K562 (cell line): ENCODE results near the gene SLC35G6. TPM values are rescaled to one million over a fixed set of nuclear protein-coding genes. Genes with fewer than 3 reads are reported as not detected.

Experiments
- ARID1B ChIP-seq: fragments of 450-650 bp; IDR thresholded peaks from 2 replicates; pipeline ENCODE4 v1.6.1; 2016; ENCODE audit warnings: antibody characterized with exemption, mild to moderate bottlenecking, inconsistent platforms
- ETV1 ChIP-seq: fragments of 450-650 bp; conservative IDR thresholded peaks from 2 replicates; pipeline ENCODE4 v1.6.1; 2016; ENCODE audit warnings: missing genetic modification characterization, control low read depth, low read depth, missing compliant biosample characterization
- FOXA1 ChIP-seq: fragments of 450-650 bp; IDR thresholded peaks from 2 replicates; pipeline ENCODE4 v1.6.1; 2016; ENCODE audit warnings: mild to moderate bottlenecking, borderline replicate concordance
- FOXK1 ChIP-seq: sonication (generic); formaldehyde crosslinking; IDR thresholded peaks from 2 replicates; pipeline ENCODE4 v1.8.0; 2022; ENCODE audit warnings: missing genetic modification reagents, mild to moderate bottlenecking, borderline replicate concordance
- GTF2E2 ChIP-seq: fragments of 200-800 bp; sonication (Bioruptor generic); IDR thresholded peaks from 2 replicates; pipeline ENCODE4 v1.6.1; 2016; ENCODE audit warnings: missing genetic modification characterization, missing compliant biosample characterization
- HIVEP1 ChIP-seq: fragments of 250-450 bp; sonication (Bioruptor Pico); IDR thresholded peaks from 2 replicates; pipeline ENCODE4 v1.4.0; 2020; ENCODE audit warnings: mild to moderate bottlenecking
- HNRNPL ChIP-seq: fragments of 200-400 bp; formaldehyde crosslinking; IDR thresholded peaks from 2 replicates; pipeline ENCODE4 v1.6.1; 2017; ENCODE audit warnings: low read depth, mild to moderate bottlenecking, low read length
- KLF13 ChIP-seq: fragments of 450-650 bp; IDR thresholded peaks from 2 replicates; pipeline ENCODE4 v1.6.1; 2016; ENCODE audit warnings: missing genetic modification characterization, low read depth, mild to moderate bottlenecking, missing compliant biosample characterization, moderate library complexity, borderline replicate concordance
- NFE2L1 ChIP-seq: fragments of 450-650 bp; IDR thresholded peaks from 2 replicates; pipeline ENCODE4 v1.6.1; 2016; ENCODE audit warnings: missing genetic modification characterization, low read depth, mild to moderate bottlenecking, missing compliant biosample characterization, moderate library complexity, borderline replicate concordance
- PML ChIP-seq: IDR thresholded peaks from 2 replicates; pipeline ENCODE4 v1.6.1; 2012; ENCODE audit warnings: low read length, inconsistent platforms
- POLR3A ChIP-seq: IDR thresholded peaks from 2 replicates; pipeline ENCODE4 v1.6.1; 2011; ENCODE audit warnings: borderline replicate concordance, mild to moderate bottlenecking, moderate library complexity; ENCODE audit not compliant: insufficient read length, insufficient read depth; ENCODE audit errors: extremely low read depth
- PRMT5 ChIP-seq: sonication (generic); formaldehyde crosslinking; IDR thresholded peaks from 2 replicates; pipeline ENCODE4 v1.5.0; 2020; ENCODE audit warnings: missing genetic modification reagents
- PTBP1 ChIP-seq: fragments of 200-400 bp; formaldehyde crosslinking; IDR thresholded peaks from 2 replicates; pipeline ENCODE4 v1.6.1; 2017; ENCODE audit warnings: low read depth, low read length
- PTRF ChIP-seq: fragments of 450-650 bp; IDR thresholded peaks from 2 replicates; pipeline ENCODE4 v1.6.1; 2016; ENCODE audit warnings: mild to moderate bottlenecking, missing genetic modification characterization, missing compliant biosample characterization
- RUNX1 ChIP-seq: sonication (generic); IDR thresholded peaks from 2 replicates; pipeline ENCODE4 v1.6.1; 2016; ENCODE audit warnings: antibody characterized with exemption, low read depth
- ZNF583 ChIP-seq: fragments of 250-450 bp; sonication (Bioruptor Pico); IDR thresholded peaks from 2 replicates; pipeline ENCODE4 v1.4.0; 2020
- ZNF717 ChIP-seq: fragments of 250-450 bp; sonication (Bioruptor Pico); IDR thresholded peaks from 2 replicates; pipeline ENCODE4 v1.5.0; 2021
- polyA plus RNA-seq, 8 experiments: library from polyadenylated mRNA; depleted of rRNA in 4 of 8; stranded (reverse) in 5 of 8; unstranded in 3 of 8; fragments of >200 nt; fragmentation: Nextera tagmentation in 2 of 8; fragmentation: Illumina TruSeq in 1 of 8; extraction: Ambion mirVana in 2 of 8; extraction: Trizol in 1 of 8; gene quantifications; 2 replicates each; pipeline versions ENCODE4 v1.2.1 to v1.2.3, GENCODE V29; 2011 to 2014; ENCODE audit warnings: inconsistent platforms in 1 of 8, missing spikeins in 1 of 8
- total RNA-seq, 7 experiments: library from RNA; depleted of rRNA in 6 of 7; stranded (reverse); fragments of >200 nt in 6 of 7; fragmentation: Illumina TruSeq in 2 of 7; extraction: Trizol in 2 of 7; gene quantifications; 2 replicates each; pipeline versions ENCODE4 v1.2.1 to v1.2.3, GENCODE V29; 2011 to 2021; ENCODE audit warnings: low replicate concordance in 1 of 7
- TF ChIP-seq, protein P1 (sequence below): fragments of 200-800 bp; sonication (Bioruptor generic); IDR thresholded peaks from 2 replicates; pipeline ENCODE4 v1.6.1; 2017; ENCODE audit warnings: missing genetic modification characterization, missing compliant biosample characterization
- TF ChIP-seq, protein P2 (sequence below): fragments of 250-450 bp; sonication (Bioruptor Pico); IDR thresholded peaks from 2 replicates; pipeline ENCODE4 v1.6.1; 2021; ENCODE audit warnings: mild to moderate bottlenecking
- TF ChIP-seq, protein P3 (sequence below), 2 experiments: fragments of 200-800 bp in 1 of 2; sonication (Bioruptor generic) in 1 of 2; sonication (generic) in 1 of 2; formaldehyde crosslinking in 1 of 2; IDR thresholded peaks in 1 of 2; conservative IDR thresholded peaks in 1 of 2; 2 replicates each; pipeline versions ENCODE4 v1.5.0 to v1.6.1; 2016 to 2020; ENCODE audit warnings: missing compliant biosample characterization in 1 of 2, missing genetic modification characterization in 1 of 2, missing genetic modification reagents in 1 of 2
- TF ChIP-seq, protein P4 (sequence below): fragments of 450-650 bp; formaldehyde crosslinking; IDR thresholded peaks from 2 replicates; pipeline ENCODE4 v1.4.0; 2022; ENCODE audit warnings: missing genetic modification characterization
- TF ChIP-seq, protein P5 (sequence below): sonication (generic); formaldehyde crosslinking; IDR thresholded peaks from 2 replicates; pipeline ENCODE4 v1.8.1; 2022; ENCODE audit warnings: missing genetic modification reagents

The SLC35G6 gene
- total and polyA plus RNA-seq, 9 of the 15 experiments (the other 6 are each of a cell fraction or from before 2014, with no cell fraction given): not detected

DNA sequence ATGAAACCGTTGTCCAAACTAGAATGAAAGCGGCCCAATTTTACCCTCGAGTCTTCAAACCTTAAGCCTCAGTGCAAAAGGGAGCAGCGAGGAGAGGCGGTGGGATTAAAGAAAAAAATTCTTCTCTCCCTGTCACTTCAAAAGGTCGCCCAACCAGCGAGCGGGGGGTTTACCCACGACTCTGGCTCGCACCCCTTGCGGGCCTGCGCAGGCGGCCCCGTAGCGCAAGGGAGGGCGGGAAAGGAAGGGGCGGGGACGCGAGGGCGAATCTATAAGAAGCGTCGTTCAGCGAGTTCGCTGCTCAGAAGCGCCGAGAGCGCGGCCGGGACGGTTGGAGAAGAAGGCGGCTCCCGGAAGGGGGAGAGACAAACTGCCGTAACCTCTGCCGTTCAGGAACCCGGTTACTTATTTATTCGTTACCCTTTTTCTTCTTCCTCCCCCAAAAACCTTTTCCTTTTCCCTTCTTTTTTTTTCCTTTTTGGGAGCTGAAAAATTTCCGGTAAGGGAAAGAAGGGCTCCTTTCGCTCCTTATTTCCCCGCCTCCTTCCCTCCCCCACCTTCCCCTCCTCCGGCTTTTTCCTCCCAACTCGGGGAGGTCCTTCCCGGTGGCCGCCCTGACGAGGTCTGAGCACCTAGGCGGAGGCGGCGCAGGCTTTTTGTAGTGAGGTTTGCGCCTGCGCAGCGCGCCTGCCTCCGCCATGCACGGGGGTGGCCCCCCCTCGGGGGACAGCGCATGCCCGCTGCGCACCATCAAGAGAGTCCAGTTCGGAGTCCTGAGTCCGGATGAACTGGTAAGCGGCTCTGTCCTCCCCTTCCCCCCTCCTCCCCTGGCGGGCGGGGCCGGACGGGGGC, 3.0 kb downstream of the SLC35G6 start, which contains the start of gene POLR2A (continued):
- TF ChIP-seq, protein P1, sequence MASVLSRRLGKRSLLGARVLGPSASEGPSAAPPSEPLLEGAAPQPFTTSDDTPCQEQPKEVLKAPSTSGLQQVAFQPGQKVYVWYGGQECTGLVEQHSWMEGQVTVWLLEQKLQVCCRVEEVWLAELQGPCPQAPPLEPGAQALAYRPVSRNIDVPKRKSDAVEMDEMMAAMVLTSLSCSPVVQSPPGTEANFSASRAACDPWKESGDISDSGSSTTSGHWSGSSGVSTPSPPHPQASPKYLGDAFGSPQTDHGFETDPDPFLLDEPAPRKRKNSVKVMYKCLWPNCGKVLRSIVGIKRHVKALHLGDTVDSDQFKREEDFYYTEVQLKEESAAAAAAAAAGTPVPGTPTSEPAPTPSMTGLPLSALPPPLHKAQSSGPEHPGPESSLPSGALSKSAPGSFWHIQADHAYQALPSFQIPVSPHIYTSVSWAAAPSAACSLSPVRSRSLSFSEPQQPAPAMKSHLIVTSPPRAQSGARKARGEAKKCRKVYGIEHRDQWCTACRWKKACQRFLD: peak; percentile 50; the same call in 1 of the 2 replicates
- TF ChIP-seq RUNX1 (no peak), HIVEP1 (CRISPR knock-in tag) (no peak), ZNF583 (0 out of 2 replicates have a peak, but pooled peaks have one; percentile 50), HNRNPL (peak; percentile 44; the same call in 1 of the 2 replicates), PML (peak; percentile 96), NFE2L1 (tag) (no peak), FOXA1 (no peak), ARID1B (no peak; the same call in 1 of the 2 replicates), PTBP1 (no peak), PRMT5 (no peak), FOXK1 (CRISPR knock-in tag) (no peak), PTRF (tag) (no peak), POLR3A (no peak), ETV1 (tag) (peak; percentile 83), GTF2E2 (tag) (peak; percentile 99), KLF13 (tag) (no peak), ZNF717 (no peak)
- TF ChIP-seq, protein P2, sequence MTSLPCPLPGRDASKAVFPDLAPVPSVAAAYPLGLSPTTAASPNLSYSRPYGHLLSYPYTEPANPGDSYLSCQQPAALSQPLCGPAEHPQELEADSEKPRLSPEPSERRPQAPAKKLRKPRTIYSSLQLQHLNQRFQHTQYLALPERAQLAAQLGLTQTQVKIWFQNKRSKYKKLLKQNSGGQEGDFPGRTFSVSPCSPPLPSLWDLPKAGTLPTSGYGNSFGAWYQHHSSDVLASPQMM (CRISPR knock-in tag): no peak
- TF ChIP-seq, protein P3, sequence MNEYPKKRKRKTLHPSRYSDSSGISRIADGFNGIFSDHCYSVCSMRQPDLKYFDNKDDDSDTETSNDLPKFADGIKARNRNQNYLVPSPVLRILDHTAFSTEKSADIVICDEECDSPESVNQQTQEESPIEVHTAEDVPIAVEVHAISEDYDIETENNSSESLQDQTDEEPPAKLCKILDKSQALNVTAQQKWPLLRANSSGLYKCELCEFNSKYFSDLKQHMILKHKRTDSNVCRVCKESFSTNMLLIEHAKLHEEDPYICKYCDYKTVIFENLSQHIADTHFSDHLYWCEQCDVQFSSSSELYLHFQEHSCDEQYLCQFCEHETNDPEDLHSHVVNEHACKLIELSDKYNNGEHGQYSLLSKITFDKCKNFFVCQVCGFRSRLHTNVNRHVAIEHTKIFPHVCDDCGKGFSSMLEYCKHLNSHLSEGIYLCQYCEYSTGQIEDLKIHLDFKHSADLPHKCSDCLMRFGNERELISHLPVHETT (CRISPR knock-in tag; conservative IDR thresholded peaks at IDR 0.05 in 1 of 2, IDR thresholded peaks at IDR 0.05 in 1 of 2): 0 out of 4 replicates have a peak, but pooled peaks of 1 of the 2 experiments have one; percentile 50
- TF ChIP-seq, protein P4, sequence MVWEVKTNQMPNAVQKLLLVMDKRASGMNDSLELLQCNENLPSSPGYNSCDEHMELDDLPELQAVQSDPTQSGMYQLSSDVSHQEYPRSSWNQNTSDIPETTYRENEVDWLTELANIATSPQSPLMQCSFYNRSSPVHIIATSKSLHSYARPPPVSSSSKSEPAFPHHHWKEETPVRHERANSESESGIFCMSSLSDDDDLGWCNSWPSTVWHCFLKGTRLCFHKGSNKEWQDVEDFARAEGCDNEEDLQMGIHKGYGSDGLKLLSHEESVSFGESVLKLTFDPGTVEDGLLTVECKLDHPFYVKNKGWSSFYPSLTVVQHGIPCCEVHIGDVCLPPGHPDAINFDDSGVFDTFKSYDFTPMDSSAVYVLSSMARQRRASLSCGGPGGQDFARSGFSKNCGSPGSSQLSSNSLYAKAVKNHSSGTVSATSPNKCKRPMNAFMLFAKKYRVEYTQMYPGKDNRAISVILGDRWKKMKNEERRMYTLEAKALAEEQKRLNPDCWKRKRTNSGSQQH (CRISPR knock-in tag): peak; percentile 92
- TF ChIP-seq, protein P5, sequence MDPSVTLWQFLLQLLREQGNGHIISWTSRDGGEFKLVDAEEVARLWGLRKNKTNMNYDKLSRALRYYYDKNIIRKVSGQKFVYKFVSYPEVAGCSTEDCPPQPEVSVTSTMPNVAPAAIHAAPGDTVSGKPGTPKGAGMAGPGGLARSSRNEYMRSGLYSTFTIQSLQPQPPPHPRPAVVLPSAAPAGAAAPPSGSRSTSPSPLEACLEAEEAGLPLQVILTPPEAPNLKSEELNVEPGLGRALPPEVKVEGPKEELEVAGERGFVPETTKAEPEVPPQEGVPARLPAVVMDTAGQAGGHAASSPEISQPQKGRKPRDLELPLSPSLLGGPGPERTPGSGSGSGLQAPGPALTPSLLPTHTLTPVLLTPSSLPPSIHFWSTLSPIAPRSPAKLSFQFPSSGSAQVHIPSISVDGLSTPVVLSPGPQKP (CRISPR knock-in tag): no peak
